Neuronal stem cell (in vitro differentiated cells): Measurements from ENCODE around the gene SIAH3.
"Not testable (repeated sequence)": the region's sequence is repeated elsewhere in the genome, so short reads cannot be mapped to it uniquely, and the experiment has no call there.

Experiments
- DNase-seq: peaks from one replicate; pipeline ENCODE4 v3.0.0-alpha.2; 2013; ENCODE audit warnings: low spot score
- H2AFZ ChIP-seq: one replicate; pipeline ENCODE4 v1.6.1; 2013; ENCODE audit warnings: mild to moderate bottlenecking, low read length, inconsistent platforms
- H2AK5ac ChIP-seq: 2 replicates; pipeline ENCODE4 v1.6.1; 2013; ENCODE audit warnings: low read depth, mild to moderate bottlenecking, inconsistent platforms, low read length, moderate library complexity, mixed read lengths
- H2BK120ac ChIP-seq: 2 replicates; pipeline ENCODE4 v1.6.1; 2013; ENCODE audit warnings: low read depth, mild to moderate bottlenecking, inconsistent platforms, low read length, moderate library complexity, mixed read lengths
- H2BK12ac ChIP-seq: one replicate; pipeline ENCODE4 v1.6.1; 2013; ENCODE audit warnings: low read length, inconsistent platforms
- H2BK15ac ChIP-seq: 2 replicates; pipeline ENCODE4 v1.6.1; 2013; ENCODE audit warnings: mild to moderate bottlenecking, low read length, inconsistent platforms, mixed read lengths
- H2BK5ac ChIP-seq: one replicate; pipeline ENCODE4 v1.6.1; 2013; ENCODE audit warnings: inconsistent platforms, mild to moderate bottlenecking, low read length, moderate library complexity
- H3K14ac ChIP-seq: one replicate; pipeline ENCODE4 v1.6.1; 2013; ENCODE audit warnings: low read length, inconsistent platforms
- H3K18ac ChIP-seq: 2 replicates; pipeline ENCODE4 v1.6.1; 2013; ENCODE audit warnings: low read length, inconsistent platforms
- H3K23ac ChIP-seq: 2 replicates; pipeline ENCODE4 v1.6.1; 2013; ENCODE audit warnings: low read depth, mild to moderate bottlenecking, mixed read lengths, low read length, inconsistent platforms; ENCODE audit not compliant: poor library complexity
- H3K27ac ChIP-seq: replicated peaks from 3 replicates; pipeline ENCODE4 v1.5.1; 2013; ENCODE audit warnings: low read length, inconsistent platforms
- H3K27me3 ChIP-seq, 3 experiments: 2 replicates each; pipeline ENCODE4 v1.6.1; 2013; ENCODE audit warnings: low read length in 3 of 3, mild to moderate bottlenecking in 2 of 3, inconsistent platforms in 1 of 3, low read depth in 1 of 3, mixed read lengths in 1 of 3, moderate library complexity in 1 of 3; ENCODE audit not compliant: control insufficient read depth in 3 of 3, insufficient read depth in 3 of 3
- H3K36me3 ChIP-seq, 2 donors: replicated peaks in 1 of 2; 2 replicates each; pipeline ENCODE4 v1.6.1; 2013; ENCODE audit warnings: low read length in 2 of 2; ENCODE audit not compliant: control insufficient read depth in 2 of 2, insufficient read depth in 2 of 2
- H3K4ac ChIP-seq: 2 replicates; pipeline ENCODE4 v1.6.1; 2013; ENCODE audit warnings: inconsistent platforms, mild to moderate bottlenecking, low read length, moderate library complexity
- H3K4me1 ChIP-seq, 2 donors: 1 replicate in 1 of 2; 2 replicates in 1 of 2; pipeline ENCODE4 v1.6.1; 2013; ENCODE audit warnings: low read length in 2 of 2, low read depth in 1 of 2; ENCODE audit not compliant: control insufficient read depth in 2 of 2, insufficient read depth in 1 of 2
- H3K4me2 ChIP-seq: one replicate; pipeline ENCODE4 v1.6.1; 2013; ENCODE audit warnings: mild to moderate bottlenecking, low read length, inconsistent platforms; ENCODE audit not compliant: insufficient read depth, poor library complexity, severe bottlenecking
- H3K4me3 ChIP-seq, 2 donors: 2 replicates each; pipeline ENCODE4 v1.5.1; 2013; ENCODE audit warnings: low read length in 2 of 2, mild to moderate bottlenecking in 2 of 2, inconsistent platforms in 1 of 2, moderate library complexity in 1 of 2
- H3K79me1 ChIP-seq: one replicate; pipeline ENCODE4 v1.6.1; 2013; ENCODE audit warnings: low read depth, mild to moderate bottlenecking, inconsistent platforms, low read length, moderate library complexity
- H3K9ac ChIP-seq: one replicate; pipeline ENCODE4 v1.6.1; 2013; ENCODE audit warnings: mild to moderate bottlenecking, low read depth, low read length, inconsistent platforms; ENCODE audit not compliant: poor library complexity
- H3K9me3 ChIP-seq, 2 donors: replicated peaks in 1 of 2; 2 replicates each; pipeline versions ENCODE3 to v1.6.1; 2013; ENCODE audit warnings: low read length in 2 of 2, mild to moderate bottlenecking in 2 of 2, inconsistent platforms in 1 of 2, low read depth in 1 of 2, mixed read lengths in 1 of 2, moderate library complexity in 1 of 2; ENCODE audit not compliant: control insufficient read depth in 2 of 2, insufficient read depth in 1 of 2
- H4K8ac ChIP-seq: one replicate; pipeline ENCODE4 v1.6.1; 2013; ENCODE audit warnings: low read depth, mild to moderate bottlenecking, inconsistent platforms, low read length, moderate library complexity
- H4K91ac ChIP-seq: one replicate; pipeline ENCODE4 v1.6.1; 2013; ENCODE audit warnings: low read length, low read depth, mild to moderate bottlenecking, inconsistent platforms; ENCODE audit not compliant: poor library complexity
- WGBS, 2 donors: extraction: QIAGEN DNeasy Blood & Tissue Kit; methylation state at CpG; one replicate each; pipeline ENCODE4 v1.1.7; 2013; ENCODE audit warnings: missing lambda C conversion rate in 2 of 2, mixed read lengths in 1 of 2; ENCODE audit not compliant: insufficient read length in 2 of 2, insufficient replicate concordance in 1 of 2; ENCODE audit errors: extremely low coverage in 2 of 2; 5-methylcytosine and 5-hydroxymethylcytosine counted together

Gene SIAH3

DNA sequence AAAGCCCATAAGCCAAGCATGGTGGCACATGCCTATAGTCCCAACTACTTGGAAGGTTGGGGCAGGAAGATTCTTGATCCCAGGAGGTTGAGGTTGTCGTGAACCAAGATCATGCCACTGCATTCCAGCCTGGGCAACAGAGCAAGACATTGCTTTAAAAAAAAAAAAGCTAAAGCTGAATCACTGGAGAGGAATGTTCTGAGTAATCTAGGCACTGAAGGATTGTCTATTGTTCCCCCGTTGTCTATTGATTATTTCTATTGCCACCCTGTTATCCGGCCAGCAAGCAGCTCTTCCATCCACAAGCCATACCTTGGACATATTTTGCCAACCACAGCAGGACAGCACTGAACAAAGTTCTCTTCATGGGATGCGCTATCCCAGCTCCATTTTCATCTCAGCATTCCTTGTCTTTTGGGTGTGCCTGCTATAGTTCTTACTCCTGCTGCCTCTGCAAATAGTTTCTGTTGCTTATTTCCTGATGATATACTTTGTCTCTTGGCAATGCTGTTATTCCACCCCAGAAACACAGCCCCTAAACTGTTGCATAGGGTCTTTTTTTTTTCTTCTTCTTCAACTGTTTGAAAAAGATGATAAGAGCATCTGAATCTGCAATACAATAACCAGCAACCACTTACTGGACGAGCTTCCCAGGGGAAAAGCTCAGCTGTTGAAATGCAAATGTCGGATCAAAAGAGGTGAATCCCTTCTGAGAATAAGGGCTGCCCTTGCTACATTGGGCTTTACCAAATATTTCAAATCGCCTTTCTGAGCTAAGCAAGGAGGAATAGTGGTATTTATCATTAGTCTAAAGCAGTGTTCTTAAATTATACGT, 22.2 kb upstream of the SIAH3 start:
- DNase-seq, result no peak
- Histone ChIP-seq H2BK15ac (no peak overlapping the region), H3K18ac (no peak overlapping the region), H3K79me1 (no peaks in the 10 kb centered on the region), H3K4ac (no peak overlapping the region), H3K4me3 (no peak overlapping the region), H3K23ac (no peak overlapping the region), H3K4me1 (peaks cover 6 to 13% of the 10 kb centered on the region in 2 donors), H3K27me3 (no peaks in the 10 kb centered on the region), H3K36me3 (no peaks in the 10 kb centered on the region), H2BK5ac (no peak overlapping the region), H4K8ac (no peak overlapping the region), H2AK5ac (no peak overlapping the region), H3K27ac (no peak overlapping the region), H3K9me3 (no peaks in the 10 kb centered on the region), H2AFZ (peak overlapping the region; percentile 23), H4K91ac (no peak overlapping the region), H3K4me2 (no peak overlapping the region), H2BK12ac (no peak overlapping the region), H2BK120ac (no peak overlapping the region), H3K14ac (no peak overlapping the region), H3K9ac (no peak overlapping the region)
- WGBS, 2 donors, result no CpG with 5 or more reads among the region's 8 CpGs

DNA sequence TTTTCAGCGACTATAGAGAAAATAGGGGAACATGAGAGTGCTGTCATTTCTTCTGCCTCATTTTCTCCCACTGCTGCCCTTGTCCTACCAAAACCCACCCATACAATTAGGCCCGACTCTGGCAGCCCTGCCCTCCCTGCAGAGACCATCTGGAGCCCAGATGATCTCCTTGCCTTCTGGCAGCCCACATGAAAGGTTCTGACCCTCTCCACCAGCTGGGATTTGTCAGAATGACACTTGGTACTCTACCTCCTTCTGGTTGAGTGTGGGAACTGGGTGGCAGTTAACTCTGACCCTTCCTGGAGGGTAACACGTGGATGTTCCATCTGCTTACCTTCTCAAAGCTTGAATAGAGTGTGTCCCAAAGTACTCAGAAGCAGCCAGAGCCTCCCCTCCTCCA, 21.0 kb upstream of the SIAH3 start:
- Histone ChIP-seq H4K8ac (no peak overlapping the region), H3K9ac (no peak overlapping the region), H3K4ac (no peak overlapping the region), H3K4me3 (no peak overlapping the region), H2BK120ac (no peak overlapping the region), H2BK15ac (no peak overlapping the region), H2AK5ac (no peak overlapping the region), H3K14ac (no peak overlapping the region), H3K27me3 (no peaks in the 10 kb centered on the region), H3K27ac (no peak overlapping the region), H3K4me2 (no peak overlapping the region), H3K36me3 (no peaks in the 10 kb centered on the region), H3K9me3 (no peaks in the 10 kb centered on the region), H3K4me1 (peaks cover 6 to 13% of the 10 kb centered on the region in 2 donors), H3K18ac (no peak overlapping the region), H3K79me1 (no peaks in the 10 kb centered on the region), H2BK5ac (no peak overlapping the region), H4K91ac (no peak overlapping the region), H2AFZ (no peak overlapping the region), H2BK12ac (no peak overlapping the region), H3K23ac (no peak overlapping the region)
- WGBS, 2 donors, result no CpG with 5 or more reads among the region's 3 CpGs
- no peak for DNase-seq

DNA sequence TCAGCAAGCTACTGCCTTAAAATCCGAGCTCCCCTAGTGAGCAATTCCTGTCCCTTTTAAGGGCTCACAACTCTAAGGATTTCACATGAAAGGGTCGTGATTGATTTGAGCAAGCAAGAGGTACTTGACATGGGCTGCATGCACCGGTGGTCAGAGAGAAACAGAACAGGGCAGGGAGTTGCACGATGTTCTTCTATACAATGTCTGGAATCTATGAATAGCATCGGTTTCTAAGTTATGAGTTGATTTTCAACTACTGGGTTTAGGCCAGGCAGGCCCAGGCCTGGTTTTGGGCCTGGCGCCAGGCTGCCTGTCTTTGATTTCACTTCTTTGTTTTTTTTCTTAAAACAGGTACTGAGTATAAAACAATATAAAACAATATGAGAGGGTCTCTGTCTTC, 19.6 kb upstream of the SIAH3 start:
- H2BK120ac ChIP-seq, H3K27ac ChIP-seq, H2AFZ ChIP-seq, H4K8ac ChIP-seq, H3K4me3 ChIP-seq, H3K4me2 ChIP-seq, H3K14ac ChIP-seq, H3K9me3 ChIP-seq, H2BK12ac ChIP-seq, H2AK5ac ChIP-seq, H4K91ac ChIP-seq, H3K36me3 ChIP-seq, H3K27me3 ChIP-seq, DNase-seq, H2BK5ac ChIP-seq, H3K18ac ChIP-seq, H3K4ac ChIP-seq, H3K23ac ChIP-seq, H3K79me1 ChIP-seq, H2BK15ac ChIP-seq, H3K9ac ChIP-seq: not testable (repeated sequence)
- no CpG with 5 or more reads among the region's 6 CpGs for WGBS, 2 donors
- H3K4me1 ChIP-seq, result peaks cover 6 to 13% of the 10 kb centered on the region in 2 donors

DNA sequence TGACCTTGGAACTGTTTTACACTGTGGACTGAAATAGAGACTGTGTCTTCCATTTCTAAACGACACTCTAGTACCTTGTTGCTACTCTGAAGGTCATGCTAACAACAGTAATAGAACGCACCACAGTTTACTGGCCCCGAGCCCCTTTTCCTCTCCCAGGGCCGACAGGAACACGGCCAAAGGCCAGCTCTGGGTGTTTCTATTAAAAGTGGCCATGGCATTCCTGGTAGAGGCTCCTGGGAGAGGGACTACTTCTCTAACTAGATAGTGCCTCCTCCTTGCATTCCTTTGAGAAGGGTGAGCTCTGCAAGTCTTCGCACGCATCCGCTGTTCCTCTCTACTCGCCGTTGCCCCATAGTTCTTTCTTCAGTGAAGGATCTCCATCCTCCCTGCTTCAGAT, 18.7 kb upstream of the SIAH3 start:
- no peak overlapping the region for H3K23ac ChIP-seq
- no peak overlapping the region for H3K14ac ChIP-seq
- no peak overlapping the region for H3K9ac ChIP-seq
- H2AK5ac ChIP-seq, result no peak overlapping the region
- no peaks in the 10 kb centered on the region for H3K27me3 ChIP-seq
- H3K4me3 ChIP-seq, result no peak overlapping the region
- WGBS, 2 donors, result no CpG with 5 or more reads among the region's 10 CpGs
- no peak overlapping the region for H3K27ac ChIP-seq
- no peak overlapping the region for H2BK15ac ChIP-seq
- no peaks in the 10 kb centered on the region for H3K36me3 ChIP-seq
- H2AFZ ChIP-seq, result no peak overlapping the region
- no peak overlapping the region for H2BK5ac ChIP-seq
- no peaks in the 10 kb centered on the region for H3K9me3 ChIP-seq
- H3K4me2 ChIP-seq, result no peak overlapping the region
- no peak overlapping the region for H2BK12ac ChIP-seq
- H4K8ac ChIP-seq, result no peak overlapping the region
- H3K4me1 ChIP-seq, result peaks cover 6 to 13% of the 10 kb centered on the region in 2 donors
- no peaks in the 10 kb centered on the region for H3K79me1 ChIP-seq
- H3K4ac ChIP-seq, result no peak overlapping the region
- no peak overlapping the region for H4K91ac ChIP-seq
- no peak overlapping the region for H2BK120ac ChIP-seq
- no peak overlapping the region for H3K18ac ChIP-seq
- no peak for DNase-seq
